H9 (cell line): ENCODE measurements around the gene SPATA2L. TPM values are rescaled to one million over a fixed set of nuclear protein-coding genes. Genes with fewer than 3 reads are reported as not detected.

ENCODE experiments used
- DNase-seq: peaks from one replicate; pipeline ENCODE4 v3.0.0-alpha.2; 2017
- H2AFZ ChIP-seq: one replicate; pipeline ENCODE4 v1.6.1; 2013; ENCODE audit warnings: mild to moderate bottlenecking, low read length, control low read depth, moderate library complexity
- H2AK5ac ChIP-seq: 2 replicates; pipeline ENCODE4 v1.6.1; 2013; ENCODE audit warnings: low read length, control low read depth, mixed read lengths; ENCODE audit not compliant: insufficient read length
- H2BK120ac ChIP-seq: one replicate; pipeline ENCODE4 v1.6.1; 2013; ENCODE audit warnings: low read depth, mild to moderate bottlenecking, low read length, control low read depth, inconsistent platforms; ENCODE audit not compliant: poor library complexity, severe bottlenecking
- H2BK12ac ChIP-seq: 2 replicates; pipeline ENCODE4 v1.6.1; 2013; ENCODE audit warnings: low read length, control low read depth, mixed read lengths, low read depth; ENCODE audit not compliant: insufficient read length
- H2BK15ac ChIP-seq: 2 replicates; pipeline ENCODE4 v1.6.1; 2013; ENCODE audit warnings: low read depth, low read length, control low read depth
- H2BK20ac ChIP-seq: one replicate; pipeline ENCODE4 v1.6.1; 2013; ENCODE audit warnings: low read depth, mild to moderate bottlenecking, low read length, control low read depth, inconsistent platforms; ENCODE audit not compliant: poor library complexity, severe bottlenecking
- H2BK5ac ChIP-seq: 2 replicates; pipeline ENCODE4 v1.6.1; 2013; ENCODE audit warnings: low read length, control low read depth, mixed read lengths; ENCODE audit not compliant: insufficient read length
- H3K14ac ChIP-seq: 2 replicates; pipeline ENCODE4 v1.6.1; 2013; ENCODE audit warnings: low read length, control low read depth; ENCODE audit not compliant: insufficient read depth
- H3K18ac ChIP-seq: 2 replicates; pipeline ENCODE4 v1.6.1; 2013; ENCODE audit warnings: low read depth, mild to moderate bottlenecking, mixed read lengths, low read length, control low read depth; ENCODE audit not compliant: insufficient read length
- H3K23ac ChIP-seq: 2 replicates; pipeline ENCODE4 v1.6.1; 2013; ENCODE audit warnings: low read length, control low read depth, mixed read lengths, low read depth; ENCODE audit not compliant: insufficient read length
- H3K23me2 ChIP-seq: 2 replicates; pipeline ENCODE4 v1.6.1; 2013; ENCODE audit warnings: low read depth, mild to moderate bottlenecking, mixed read lengths, low read length, control low read depth; ENCODE audit not compliant: insufficient read length, poor library complexity, severe bottlenecking
- H3K27ac ChIP-seq: 2 replicates; pipeline ENCODE4 v1.5.1; 2013; ENCODE audit warnings: low read length, control low read depth, mixed read lengths, low read depth; ENCODE audit not compliant: insufficient read length
- H3K27me3 ChIP-seq: 2 replicates; pipeline ENCODE4 v1.6.1; 2013; ENCODE audit warnings: low read length, control low read depth, inconsistent platforms; ENCODE audit not compliant: insufficient read depth
- H3K4ac ChIP-seq: 2 replicates; pipeline ENCODE4 v1.6.1; 2013; ENCODE audit warnings: low read depth, mild to moderate bottlenecking, control low read depth, inconsistent platforms, low read length, moderate library complexity
- H3K4me1 ChIP-seq: 2 replicates; pipeline ENCODE4 v1.6.1; 2013; ENCODE audit warnings: low read length, control low read depth, inconsistent platforms; ENCODE audit not compliant: insufficient read depth
- H3K4me2 ChIP-seq: 2 replicates; pipeline ENCODE4 v1.6.1; 2013; ENCODE audit warnings: low read length, control low read depth, mixed read lengths; ENCODE audit not compliant: insufficient read length, insufficient read depth
- H3K56ac ChIP-seq: 2 replicates; pipeline ENCODE4 v1.6.1; 2013; ENCODE audit warnings: low read depth, mild to moderate bottlenecking, mixed read lengths, low read length, control low read depth; ENCODE audit not compliant: insufficient read length
- H3K79me1 ChIP-seq: 2 replicates; pipeline ENCODE4 v1.6.1; 2013; ENCODE audit warnings: low read depth, mild to moderate bottlenecking, moderate library complexity, low read length, control low read depth, inconsistent platforms; ENCODE audit not compliant: insufficient read depth, poor library complexity, severe bottlenecking
- H3K79me2 ChIP-seq: 2 replicates; pipeline ENCODE4 v1.6.1; 2013; ENCODE audit warnings: low read length, control low read depth, inconsistent platforms; ENCODE audit not compliant: insufficient read depth
- H3K9ac ChIP-seq: 2 replicates; pipeline ENCODE4 v1.6.1; 2013; ENCODE audit warnings: low read length, control low read depth, mixed read lengths; ENCODE audit not compliant: insufficient read length; ENCODE audit errors: extremely low read depth
- H3K9me3 ChIP-seq: one replicate; pipeline ENCODE4 v1.6.1; 2013; ENCODE audit warnings: low read depth, low read length, inconsistent platforms; ENCODE audit not compliant: control insufficient read depth
- H3T11ph ChIP-seq: one replicate; pipeline ENCODE4 v1.6.1; 2013; ENCODE audit warnings: mild to moderate bottlenecking, low read length, control low read depth, inconsistent platforms
- H4K20me1 ChIP-seq: one replicate; pipeline ENCODE4 v1.6.1; 2013; ENCODE audit not compliant: control insufficient read depth, insufficient read length, insufficient read depth
- H4K5ac ChIP-seq: 2 replicates; pipeline ENCODE4 v1.6.1; 2013; ENCODE audit warnings: low read depth, mild to moderate bottlenecking, mixed read lengths, low read length, control low read depth; ENCODE audit not compliant: insufficient read length
- H4K8ac ChIP-seq: replicated peaks from 2 replicates; pipeline ENCODE4 v1.6.1; 2013; ENCODE audit warnings: low read length, control low read depth, mixed read lengths, low read depth; ENCODE audit not compliant: insufficient read length
- H4K91ac ChIP-seq: 2 replicates; pipeline ENCODE4 v1.6.1; 2013; ENCODE audit warnings: low read depth, mild to moderate bottlenecking, moderate library complexity, mixed read lengths, low read length, control low read depth; ENCODE audit not compliant: insufficient read length
- H3K27ac Mint-ChIP-seq, 3 experiments: 2 replicates in 2 of 3; 3 replicates in 1 of 3; pipeline ENCODE4 v1.8.0; 2020 to 2021; ENCODE audit warnings: mixed read lengths in 3 of 3, mild to moderate bottlenecking in 1 of 3, moderate library complexity in 1 of 3
- H3K27me3 Mint-ChIP-seq: 2 replicates; pipeline ENCODE4 v1.8.0; 2021; ENCODE audit warnings: low read depth, mild to moderate bottlenecking, moderate library complexity, mixed read lengths
- H3K36me3 Mint-ChIP-seq, 3 experiments: 2 replicates in 2 of 3; 3 replicates in 1 of 3; pipeline ENCODE4 v1.8.0; 2020 to 2021; ENCODE audit warnings: low read depth in 3 of 3, mixed read lengths in 3 of 3; ENCODE audit not compliant: insufficient read depth in 1 of 3
- H3K4me1 Mint-ChIP-seq, 2 experiments: 2 replicates each; pipeline ENCODE4 v1.8.0; 2020; ENCODE audit warnings: mixed read lengths in 2 of 2
- H3K4me3 Mint-ChIP-seq, 2 experiments: 2 replicates in 1 of 2; 3 replicates in 1 of 2; pipeline ENCODE4 v1.8.0; 2020 to 2021; ENCODE audit warnings: mild to moderate bottlenecking in 2 of 2, mixed read lengths in 2 of 2, moderate library complexity in 1 of 2
- H3K9me3 Mint-ChIP-seq, 2 experiments: 2 replicates in 1 of 2; 3 replicates in 1 of 2; pipeline ENCODE4 v1.8.0; 2020; ENCODE audit warnings: mild to moderate bottlenecking in 2 of 2, mixed read lengths in 2 of 2, moderate library complexity in 1 of 2
- WGBS: extraction: QIAGEN DNeasy Blood & Tissue Kit; methylation state at CpG from one replicate; pipeline ENCODE4 v1.1.7; 2013; ENCODE audit warnings: missing lambda C conversion rate, low lambda C conversion rate, mixed read lengths; ENCODE audit not compliant: insufficient read length; ENCODE audit errors: extremely low coverage; 5-methylcytosine and 5-hydroxymethylcytosine counted together
- total RNA-seq: library from RNA; stranded (reverse); gene quantifications from 2 replicates; pipeline ENCODE4 v1.2.1, GENCODE V29; 2021
- TF ChIP-seq, protein P1 (sequence below): fragments of 200-600 bp; sonication (generic); conservative IDR thresholded peaks from 3 replicates; pipeline ENCODE4 v1.8.0; 2021; ENCODE audit warnings: antibody characterized with exemption, mild to moderate bottlenecking

SPATA2L gene
- total RNA-seq, 1 experiment from 2014 or later = 27.1 TPM

DNA sequence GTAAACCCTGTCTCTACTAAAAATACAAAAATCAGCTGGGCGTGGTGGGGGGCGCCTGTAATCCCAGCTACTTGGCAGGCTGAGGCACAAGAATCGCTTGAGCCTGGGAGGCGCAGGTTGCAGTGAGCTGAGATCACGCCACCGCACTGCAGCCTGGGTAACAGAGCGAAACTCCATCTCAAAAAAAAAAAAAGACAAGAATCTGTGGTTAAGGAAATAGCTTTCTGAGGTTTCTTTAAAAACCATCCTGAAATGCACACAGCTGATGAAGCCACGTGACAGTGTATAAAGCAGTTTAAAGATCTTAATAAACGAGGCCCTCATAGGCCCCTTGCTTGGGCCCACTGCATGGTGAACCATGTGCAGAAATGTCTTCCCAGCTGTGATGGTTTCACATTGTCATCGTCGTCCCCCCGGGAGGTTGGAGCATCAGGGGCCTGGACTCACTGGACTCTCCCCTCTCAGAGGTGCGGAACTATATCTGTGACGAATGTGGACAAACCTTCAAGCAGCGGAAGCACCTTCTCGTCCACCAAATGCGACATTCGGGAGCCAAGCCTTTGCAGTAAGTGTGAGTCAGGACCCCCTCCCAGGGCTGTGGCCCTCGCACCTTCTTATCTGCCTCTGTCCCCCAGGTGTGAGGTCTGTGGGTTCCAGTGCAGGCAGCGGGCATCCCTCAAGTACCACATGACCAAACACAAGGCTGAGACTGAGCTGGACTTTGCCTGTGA is 36.0 kb upstream of the SPATA2L start:
- Histone ChIP-seq H3K18ac (no peak overlapping the region), H3K14ac (no peak overlapping the region), H2BK15ac (no peak overlapping the region), H2BK120ac (no peak overlapping the region), H2BK12ac (no peak overlapping the region), H2BK20ac (no peak overlapping the region), H3K9me3 (no peaks in the 10 kb centered on the region), H4K20me1 (no peaks in the 10 kb centered on the region), H3K27me3 (no peaks in the 10 kb centered on the region), H3K79me2 (no peaks in the 10 kb centered on the region), H2AFZ (no peak overlapping the region), H3K56ac (no peak overlapping the region), H3T11ph (no peak overlapping the region), H3K23ac (no peak overlapping the region), H3K9ac (no peak overlapping the region), H3K79me1 (no peaks in the 10 kb centered on the region), H3K4me1 (no peaks in the 10 kb centered on the region), H4K8ac (no peak overlapping the region), H2BK5ac (no peak overlapping the region), H4K5ac (no peak overlapping the region), H3K4me2 (no peak overlapping the region), H4K91ac (no peak overlapping the region), H3K23me2 (no peaks in the 10 kb centered on the region), H2AK5ac (no peak overlapping the region), H3K27ac (no peak overlapping the region), H3K4ac (no peak overlapping the region)
- no CpG with 5 or more reads among the region's 20 CpGs for WGBS
- Mint-ChIP-seq H3K9me3 (no peaks in the 10 kb centered on the region; a peak in 1 of 5 replicates), H3K27me3 (no peaks in the 10 kb centered on the region), H3K4me3 (no peak overlapping the region), H3K27ac (no peak overlapping the region), H3K4me1 (no peaks in the 10 kb centered on the region), H3K36me3 (peaks cover 58 to 96% (median 89%) of the 10 kb centered on the region in 3 experiments; a peak in 6 of 7 replicates)
- DNase-seq = no peak
- TF ChIP-seq, protein P1, sequence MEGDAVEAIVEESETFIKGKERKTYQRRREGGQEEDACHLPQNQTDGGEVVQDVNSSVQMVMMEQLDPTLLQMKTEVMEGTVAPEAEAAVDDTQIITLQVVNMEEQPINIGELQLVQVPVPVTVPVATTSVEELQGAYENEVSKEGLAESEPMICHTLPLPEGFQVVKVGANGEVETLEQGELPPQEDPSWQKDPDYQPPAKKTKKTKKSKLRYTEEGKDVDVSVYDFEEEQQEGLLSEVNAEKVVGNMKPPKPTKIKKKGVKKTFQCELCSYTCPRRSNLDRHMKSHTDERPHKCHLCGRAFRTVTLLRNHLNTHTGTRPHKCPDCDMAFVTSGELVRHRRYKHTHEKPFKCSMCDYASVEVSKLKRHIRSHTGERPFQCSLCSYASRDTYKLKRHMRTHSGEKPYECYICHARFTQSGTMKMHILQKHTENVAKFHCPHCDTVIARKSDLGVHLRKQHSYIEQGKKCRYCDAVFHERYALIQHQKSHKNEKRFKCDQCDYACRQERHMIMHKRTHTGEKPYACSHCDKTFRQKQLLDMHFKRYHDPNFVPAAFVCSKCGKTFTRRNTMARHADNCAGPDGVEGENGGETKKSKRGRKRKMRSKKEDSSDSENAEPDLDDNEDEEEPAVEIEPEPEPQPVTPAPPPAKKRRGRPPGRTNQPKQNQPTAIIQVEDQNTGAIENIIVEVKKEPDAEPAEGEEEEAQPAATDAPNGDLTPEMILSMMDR = no peak
